Activated T-cell treated with anti-CD3 and anti-CD28 coated beads for 24 hours (primary cell): Measurements from ENCODE around the gene ZNF584.
A peak's percentile ranks its signal among the peaks of the same experiment; 100 is the strongest.

Experiments used
- DNase-seq: peaks from one replicate; pipeline ENCODE4 v3.0.0-alpha.2; 2020; ENCODE audit warnings: low read depth

Gene ZNF584

DNA sequence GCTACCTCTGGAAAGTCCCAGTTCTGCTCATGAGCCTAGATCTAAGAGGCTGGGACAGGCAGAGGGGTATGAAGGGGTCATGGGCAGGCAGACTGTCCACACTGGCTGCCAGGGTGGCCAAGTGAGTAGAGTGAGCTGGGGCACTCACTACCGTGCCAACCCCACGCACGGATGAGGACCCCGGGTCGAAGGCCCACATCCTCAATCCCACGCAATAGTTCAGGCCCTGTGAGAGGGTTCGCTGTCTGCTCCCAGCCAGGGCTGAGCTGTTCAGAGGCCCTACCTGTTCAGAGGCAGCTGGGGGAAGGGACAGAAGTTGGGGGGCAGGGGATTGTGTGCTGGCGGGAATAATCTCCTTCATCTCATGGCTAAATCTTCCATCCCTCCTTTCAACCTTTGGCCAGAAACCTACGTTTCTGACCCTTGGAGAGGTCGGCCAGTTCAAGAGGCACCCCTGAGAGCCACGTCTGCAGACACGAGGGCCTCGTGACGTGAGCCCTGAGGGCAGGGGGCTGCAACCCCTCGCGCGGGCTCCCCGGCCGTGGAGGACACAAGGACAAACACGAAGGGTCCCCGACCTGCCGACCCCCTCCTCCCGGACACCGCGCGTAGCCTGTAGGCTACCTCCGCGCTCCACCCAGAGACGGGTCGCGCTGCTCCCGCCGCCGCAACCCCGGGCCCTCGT, 22.4 kb upstream of the ZNF584 start:
- DNase-seq = peak; percentile 38

DNA sequence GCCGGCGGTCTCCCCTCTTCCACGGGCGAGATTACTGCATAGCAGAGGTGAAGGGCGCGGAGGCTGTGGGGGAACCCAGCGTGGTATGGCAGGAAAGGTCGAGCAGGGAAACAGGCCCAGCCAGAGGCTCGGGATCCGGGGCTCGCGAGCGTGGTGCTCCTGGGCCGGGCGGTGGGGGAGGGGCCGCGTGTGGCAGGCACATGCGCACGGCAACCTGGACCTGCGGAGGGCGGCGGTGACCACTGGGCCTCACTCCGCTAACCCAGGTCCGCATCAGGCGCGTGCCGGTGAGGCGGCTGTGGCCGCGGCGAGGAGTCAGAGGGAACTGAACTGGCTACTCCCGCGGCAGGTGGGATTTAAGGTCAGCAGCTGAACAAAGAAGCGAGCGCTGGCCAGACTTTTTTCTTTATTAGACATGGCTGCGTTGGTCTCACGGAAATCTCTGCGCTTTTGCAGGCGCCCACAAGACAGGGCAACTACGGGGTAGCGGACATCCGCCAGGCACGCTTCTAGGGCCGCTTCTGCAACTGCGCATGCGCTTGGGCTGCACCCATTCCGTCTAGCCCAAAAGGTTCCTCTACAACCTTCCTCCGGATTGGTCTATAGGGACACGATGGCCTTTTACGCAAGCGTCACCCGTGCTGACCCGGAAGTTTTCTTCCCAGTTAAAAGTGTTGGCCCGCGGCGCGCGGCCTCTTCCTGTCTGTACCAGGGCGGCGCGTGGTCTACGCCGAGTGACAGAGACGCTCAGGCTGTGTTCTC, 21.7 kb upstream of the ZNF584 start, which contains the start of gene RPS5:
Gene RPS5, plus strand, starts transcription at position 694 of the 762 bp plus-strand sequence. CDS start 869 bp downstream, outside the sequence.
- DNase-seq = peak; percentile 93

- DNase-seq = no peak
Observed at GRCh38 chr19:58387338-58388174, 20.9 kb upstream of the ZNF584 start.

DNA sequence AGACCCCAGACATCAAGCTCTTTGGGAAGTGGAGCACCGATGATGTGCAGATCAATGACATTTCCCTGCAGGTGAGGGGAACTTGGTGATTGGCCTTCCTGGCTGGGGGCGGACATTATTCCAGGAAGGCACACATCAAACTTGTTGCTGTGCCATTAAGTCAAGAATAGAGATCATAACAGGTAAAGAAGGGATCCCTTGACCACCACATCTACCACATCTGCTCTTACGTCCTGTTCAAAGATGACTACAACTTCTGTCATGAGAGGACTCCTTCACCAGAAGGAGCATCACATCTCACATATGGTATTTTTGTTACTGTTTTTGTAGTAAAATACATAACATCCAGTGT, 20.3 kb upstream of the ZNF584 start:
- DNase-seq = no peak

GRCh38 chr19:58392945-58393724, 15.3 kb upstream of the ZNF584 start:
- DNase-seq = no peak

GRCh38 chr19:58393725-58394033, 14.8 kb upstream of the ZNF584 start:
- DNase-seq = no peak

- no peak for DNase-seq
Observed at GRCh38 chr19:58394821-58395219, 13.6 kb upstream of the ZNF584 start.

DNA sequence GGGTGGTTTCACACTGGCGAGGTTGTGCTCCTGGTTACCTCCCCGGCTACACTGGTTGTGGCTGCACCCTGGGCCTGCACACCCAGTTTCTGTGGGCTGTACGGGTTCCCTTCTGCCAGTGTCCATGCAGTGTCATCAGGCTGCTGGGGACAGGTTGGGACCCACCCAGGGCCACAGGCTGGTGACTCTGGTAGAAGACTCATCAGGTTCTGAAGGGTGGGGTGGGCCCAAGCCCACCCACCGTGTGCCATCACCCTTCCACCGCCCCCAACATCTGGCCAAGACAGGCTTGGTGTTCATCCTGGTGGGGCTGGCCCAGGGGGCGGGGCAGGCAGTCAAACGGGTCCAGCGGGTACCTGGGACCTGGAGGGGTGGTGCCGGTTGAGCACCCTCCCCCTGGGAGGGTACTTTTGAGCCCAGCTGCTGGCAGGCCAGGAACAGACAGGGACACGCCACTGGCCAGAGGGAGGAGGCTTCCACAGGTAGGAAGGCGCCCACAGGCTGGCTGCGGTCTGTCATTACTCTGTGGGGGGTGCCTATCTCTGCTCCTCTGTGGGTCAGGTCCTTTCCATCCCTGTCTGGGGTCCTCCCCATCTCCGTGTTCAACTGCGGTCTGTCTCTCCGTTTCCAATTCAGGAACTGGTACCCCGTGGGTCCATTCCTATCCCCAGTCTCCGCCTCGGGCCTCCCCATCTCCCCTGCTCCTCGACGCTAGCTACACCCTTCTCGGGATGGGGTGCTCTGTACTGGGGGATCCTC, 13.1 kb upstream of the ZNF584 start, which contains the start of gene RNF225:
Gene RNF225, plus strand, starts transcription at position 437 of the 759 bp plus-strand sequence. CDS start 434 bp downstream, outside the sequence.
- peak; percentile 23 for DNase-seq

DNA sequence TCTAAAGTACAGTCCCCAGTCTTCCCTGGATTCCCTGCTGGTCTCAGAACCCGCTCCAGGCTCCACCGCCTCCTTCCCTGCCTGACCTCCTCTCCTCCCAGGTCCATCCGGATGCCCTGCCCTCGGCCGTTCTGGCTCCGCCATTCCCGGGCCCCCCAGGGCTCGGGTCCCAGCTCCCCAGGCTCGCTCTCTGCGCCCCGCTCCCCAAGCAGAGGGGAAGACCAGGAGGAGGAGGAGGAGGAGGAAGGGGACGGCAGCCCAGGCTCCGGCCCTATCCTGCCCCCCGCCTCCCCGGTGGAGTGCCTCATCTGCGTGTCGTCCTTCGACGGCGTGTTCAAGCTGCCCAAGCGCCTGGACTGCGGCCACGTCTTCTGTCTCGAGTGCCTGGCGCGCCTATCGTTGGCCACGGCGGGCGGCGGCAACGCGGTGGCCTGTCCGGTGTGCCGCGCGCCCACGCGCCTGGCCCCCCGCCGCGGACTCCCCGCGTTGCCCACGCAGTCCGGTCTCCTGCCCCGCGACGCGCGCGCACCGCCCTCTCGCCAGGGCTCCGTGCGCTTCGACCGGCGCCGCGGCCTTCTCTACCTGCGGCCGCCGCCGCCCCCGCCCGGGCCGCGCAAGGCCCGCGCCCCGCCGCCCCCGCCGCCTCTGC, 12.3 kb upstream of the ZNF584 start:
- DNase-seq = peak; percentile 16

DNA sequence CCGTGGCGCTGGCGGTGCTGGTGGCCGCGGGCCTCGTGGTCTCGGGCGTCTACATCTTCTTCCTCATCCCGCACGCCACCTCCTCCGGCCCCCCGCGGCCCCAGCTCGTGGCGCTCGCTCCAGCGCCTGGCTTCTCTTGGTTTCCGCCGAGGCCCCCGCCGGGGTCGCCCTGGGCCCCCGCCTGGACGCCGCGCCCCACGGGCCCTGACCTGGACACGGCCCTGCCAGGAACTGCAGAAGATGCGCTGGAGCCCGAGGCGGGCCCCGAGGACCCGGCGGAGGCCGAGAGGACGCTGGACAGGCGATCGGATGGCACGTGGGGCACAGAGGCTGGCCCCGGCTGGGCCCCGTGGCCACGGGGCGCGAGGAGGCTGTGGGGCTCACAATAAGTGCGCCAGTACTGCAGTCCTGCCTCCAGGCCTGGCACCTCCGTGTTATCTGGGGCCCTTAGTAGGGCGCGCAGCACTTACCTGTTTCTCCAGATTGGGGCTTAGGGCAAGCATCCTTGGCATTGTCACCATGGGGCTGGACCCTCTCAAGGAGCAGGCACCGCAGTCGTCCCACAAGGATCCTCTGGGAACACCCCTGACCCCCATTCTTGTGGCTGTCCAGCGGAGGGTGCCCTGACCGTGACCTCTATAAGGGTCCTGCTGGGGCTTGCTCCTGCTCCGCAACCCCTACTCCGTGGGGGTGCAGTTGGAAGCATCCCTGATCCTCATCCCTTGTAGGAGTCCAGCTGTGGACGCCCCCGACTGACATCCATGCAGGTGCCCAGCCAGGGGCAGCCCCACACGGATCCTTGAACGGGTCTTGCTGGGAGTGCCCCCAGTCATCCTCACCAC, 11.5 kb upstream of the ZNF584 start:
- DNase-seq = no peak

- DNase-seq = no peak
Observed at GRCh38 chr19:58397533-58398037, 10.9 kb upstream of the ZNF584 start.

DNA sequence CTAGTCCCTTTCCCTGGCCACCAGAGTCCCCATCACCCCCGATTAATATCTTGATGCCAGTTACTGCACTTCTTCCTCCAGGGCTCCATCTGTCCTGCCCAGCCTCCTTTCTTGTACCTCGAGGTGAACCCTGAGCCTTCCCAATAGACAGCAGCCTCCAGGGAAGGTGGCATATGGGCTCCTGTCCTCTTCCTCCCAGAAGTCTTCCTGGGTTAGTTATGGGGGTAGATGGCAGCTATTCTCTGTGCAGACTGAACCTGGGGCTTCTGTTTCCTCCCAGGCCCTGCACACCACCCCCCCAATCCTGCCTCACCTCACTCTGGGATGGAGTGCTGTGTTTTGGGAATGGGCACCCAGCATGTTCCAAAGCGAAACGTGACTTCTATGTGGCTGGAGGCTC, 10.4 kb upstream of the ZNF584 start:
- no peak for DNase-seq

DNA sequence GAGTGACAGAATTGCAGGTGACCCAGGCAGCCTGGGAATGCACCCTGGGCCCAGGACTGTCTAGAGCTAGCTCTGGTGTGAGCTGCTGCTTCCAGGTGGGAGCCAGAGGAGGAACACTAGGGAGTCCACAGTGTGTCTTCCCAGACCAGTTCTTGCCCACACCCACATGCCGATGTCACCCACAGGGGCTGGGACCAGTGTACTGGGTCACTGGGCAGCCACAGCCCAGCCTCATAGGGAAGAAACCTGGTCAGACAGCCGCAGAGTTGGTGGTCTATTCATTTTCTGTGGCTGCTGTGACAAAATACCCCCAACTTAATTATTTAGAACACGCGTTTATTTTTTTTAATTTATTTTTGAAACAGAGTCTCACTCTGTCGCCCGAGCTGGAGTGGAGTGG, 9.9 kb upstream of the ZNF584 start:
- no peak for DNase-seq

- no peak for DNase-seq
Observed at GRCh38 chr19:58399903-58400302, 8.5 kb upstream of the ZNF584 start.

- DNase-seq = no peak
Observed at GRCh38 chr19:58400316-58400915, 8.0 kb upstream of the ZNF584 start.

DNA sequence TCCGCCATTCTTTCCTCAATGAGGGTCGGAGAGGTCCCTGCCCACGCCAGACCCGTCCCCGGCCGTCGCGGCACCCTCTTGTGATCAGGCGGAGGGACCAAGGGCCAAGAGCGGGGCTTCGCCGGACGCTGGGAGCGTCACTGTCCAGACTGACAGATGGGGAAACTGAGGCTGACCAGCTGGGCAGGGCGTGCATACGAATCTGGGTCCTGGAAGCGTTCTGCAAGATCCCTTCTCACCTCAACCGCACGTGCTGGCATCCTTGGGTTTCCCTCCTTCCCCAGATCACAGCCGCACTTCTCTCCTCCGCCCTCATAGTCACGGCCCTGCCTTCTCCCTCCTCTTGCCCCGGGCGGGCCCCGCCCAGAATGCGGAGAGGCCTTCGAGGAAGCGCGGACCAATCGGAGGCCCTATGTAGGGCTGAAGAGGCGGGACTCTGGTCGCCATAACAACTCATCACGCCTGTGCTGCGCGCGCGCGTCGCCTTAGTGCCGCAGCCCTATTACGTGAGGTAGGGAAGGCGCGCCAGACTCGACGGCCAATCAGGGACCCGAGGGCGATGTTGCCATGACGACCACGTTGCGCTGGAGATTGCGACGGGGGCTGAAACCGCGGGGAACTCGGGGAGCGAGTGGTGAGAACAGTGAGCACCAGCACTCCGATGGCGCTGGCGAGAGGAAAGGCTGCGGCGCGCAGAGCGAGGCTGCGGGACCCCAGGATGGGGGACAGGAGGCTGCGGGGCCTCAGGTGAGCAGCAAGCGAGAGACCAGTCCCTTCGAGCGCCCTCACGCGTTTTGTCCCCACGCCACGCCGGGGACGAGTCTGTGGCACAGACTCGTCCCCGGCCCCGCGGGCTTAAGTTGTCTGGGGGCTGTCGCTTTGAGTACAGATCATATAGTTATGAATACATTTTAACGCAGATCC, 7.3 kb upstream of the ZNF584 start:
- peak; percentile 99 for DNase-seq

GRCh38 chr19:58401840-58402421, 6.5 kb upstream of the ZNF584 start:
- no peak for DNase-seq
